ENCODE measurements around the gene ADAMTS15.

The ADAMTS15 gene

DNA sequence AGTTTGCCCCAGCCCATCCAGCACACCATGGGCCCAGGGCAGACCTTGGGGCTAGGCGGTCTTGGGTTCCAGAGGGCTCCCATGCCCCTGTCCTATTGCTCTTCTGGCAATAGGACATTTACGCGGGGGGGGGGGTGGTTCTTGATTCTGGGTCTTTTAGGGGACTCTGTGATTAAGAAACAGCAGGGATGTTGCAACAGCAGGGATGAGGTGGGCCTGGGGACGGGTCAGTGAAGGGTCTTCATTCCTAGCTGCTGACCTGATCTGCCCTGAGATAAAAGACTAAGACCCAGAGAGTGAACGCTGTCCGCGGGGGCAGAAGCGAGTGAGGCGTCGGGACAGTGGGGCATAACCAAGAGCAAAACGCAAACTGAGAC is 418 bp upstream of the ADAMTS15 start:
- CTCF ChIA-PET, result interaction anchor here (1.2 kb wide), 1 partner anchor 414 kb away, joined by 4 read pairs; no protein-coding TSS in a partner anchor
- POLR2A ChIA-PET (ENCODE audit: low non-redundant PET), result no interaction called here

DNA sequence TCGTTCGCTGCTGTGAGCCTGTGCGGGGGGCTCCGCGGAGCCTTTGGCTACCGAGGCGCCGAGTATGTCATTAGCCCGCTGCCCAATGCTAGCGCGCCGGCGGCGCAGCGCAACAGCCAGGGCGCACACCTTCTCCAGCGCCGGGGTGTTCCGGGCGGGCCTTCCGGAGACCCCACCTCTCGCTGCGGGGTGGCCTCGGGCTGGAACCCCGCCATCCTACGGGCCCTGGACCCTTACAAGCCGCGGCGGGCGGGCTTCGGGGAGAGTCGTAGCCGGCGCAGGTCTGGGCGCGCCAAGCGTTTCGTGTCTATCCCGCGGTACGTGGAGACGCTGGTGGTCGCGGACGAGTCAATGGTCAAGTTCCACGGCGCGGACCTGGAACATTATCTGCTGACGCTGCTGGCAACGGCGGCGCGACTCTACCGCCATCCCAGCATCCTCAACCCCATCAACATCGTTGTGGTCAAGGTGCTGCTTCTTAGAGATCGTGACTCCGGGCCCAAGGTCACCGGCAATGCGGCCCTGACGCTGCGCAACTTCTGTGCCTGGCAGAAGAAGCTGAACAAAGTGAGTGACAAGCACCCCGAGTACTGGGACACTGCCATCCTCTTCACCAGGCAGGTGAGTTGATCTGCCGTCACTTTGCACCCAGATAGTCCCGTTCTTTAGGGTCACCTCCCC is 1.0 kb downstream of the ADAMTS15 start:
- no peak for DNase-seq (ENCODE audit: low spot score)
- peak overlapping the region; percentile 82 for H3K27ac ChIP-seq
- ChIA-PET CTCF (no interaction called here), POLR2A (ENCODE audit: low non-redundant PET) (no interaction called here)
- TF ChIP-seq, protein P1, sequence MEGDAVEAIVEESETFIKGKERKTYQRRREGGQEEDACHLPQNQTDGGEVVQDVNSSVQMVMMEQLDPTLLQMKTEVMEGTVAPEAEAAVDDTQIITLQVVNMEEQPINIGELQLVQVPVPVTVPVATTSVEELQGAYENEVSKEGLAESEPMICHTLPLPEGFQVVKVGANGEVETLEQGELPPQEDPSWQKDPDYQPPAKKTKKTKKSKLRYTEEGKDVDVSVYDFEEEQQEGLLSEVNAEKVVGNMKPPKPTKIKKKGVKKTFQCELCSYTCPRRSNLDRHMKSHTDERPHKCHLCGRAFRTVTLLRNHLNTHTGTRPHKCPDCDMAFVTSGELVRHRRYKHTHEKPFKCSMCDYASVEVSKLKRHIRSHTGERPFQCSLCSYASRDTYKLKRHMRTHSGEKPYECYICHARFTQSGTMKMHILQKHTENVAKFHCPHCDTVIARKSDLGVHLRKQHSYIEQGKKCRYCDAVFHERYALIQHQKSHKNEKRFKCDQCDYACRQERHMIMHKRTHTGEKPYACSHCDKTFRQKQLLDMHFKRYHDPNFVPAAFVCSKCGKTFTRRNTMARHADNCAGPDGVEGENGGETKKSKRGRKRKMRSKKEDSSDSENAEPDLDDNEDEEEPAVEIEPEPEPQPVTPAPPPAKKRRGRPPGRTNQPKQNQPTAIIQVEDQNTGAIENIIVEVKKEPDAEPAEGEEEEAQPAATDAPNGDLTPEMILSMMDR (conservative IDR thresholded peaks at IDR 0.05; ENCODE audit: low read depth), result no peak

More for the DNA sequence above, 418 bp upstream of the ADAMTS15 start:
- DNase-seq (ENCODE audit: low spot score), result no peak
- TF ChIP-seq, protein P1 (conservative IDR thresholded peaks at IDR 0.05; ENCODE audit: low read depth), result no peak
- peak overlapping the region; percentile 82 for H3K27ac ChIP-seq

DNA sequence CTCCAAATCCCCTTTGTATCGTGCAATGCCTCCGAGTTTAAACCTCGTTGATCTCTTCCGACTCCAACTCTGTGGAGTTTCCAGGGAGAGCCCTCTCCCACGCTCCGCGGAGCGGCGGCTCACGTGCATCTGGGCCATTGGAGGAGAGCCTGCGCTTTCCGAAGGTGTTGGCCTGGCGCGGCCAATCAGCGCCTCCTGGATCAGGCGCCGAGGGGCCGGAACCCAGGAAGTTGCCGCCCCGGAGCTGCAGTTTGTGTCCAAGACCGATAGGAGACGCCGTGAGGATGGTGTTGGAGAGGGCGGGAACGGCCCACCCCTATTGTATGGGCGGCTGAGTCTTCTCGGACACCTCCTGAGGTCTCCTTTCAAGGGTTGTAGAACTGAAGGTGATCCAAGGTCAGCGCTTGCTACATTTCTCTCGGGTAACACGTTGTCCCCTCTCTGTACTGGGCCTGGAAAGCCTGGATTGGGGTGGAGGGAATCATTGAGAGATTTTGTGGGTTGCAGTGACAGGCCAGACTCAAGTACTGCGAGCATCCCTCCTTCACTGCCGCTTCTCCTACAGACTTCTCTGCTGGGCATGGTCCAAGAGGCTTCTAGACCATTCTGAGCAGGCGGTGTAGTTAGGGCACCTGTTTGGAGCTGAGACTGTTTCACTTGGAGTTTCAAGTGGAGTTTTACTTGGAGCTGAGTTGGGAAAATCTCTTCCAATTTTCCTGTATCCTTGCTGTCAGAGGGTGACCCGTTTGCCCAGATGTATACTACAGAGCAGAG is 1.7 kb downstream of the ADAMTS15 start:
- POLR2A ChIA-PET (ENCODE audit: low non-redundant PET), result no interaction called here
- TF ChIP-seq, protein P1 (conservative IDR thresholded peaks at IDR 0.05; ENCODE audit: low read depth), result no peak
- CTCF ChIA-PET, result interaction anchor here (1.0 kb wide), 1 partner anchor 444 kb away, joined by 4 read pairs; no protein-coding TSS in a partner anchor
- no peak overlapping the region for H3K27ac ChIP-seq
- no peak for DNase-seq (ENCODE audit: low spot score)

DNA sequence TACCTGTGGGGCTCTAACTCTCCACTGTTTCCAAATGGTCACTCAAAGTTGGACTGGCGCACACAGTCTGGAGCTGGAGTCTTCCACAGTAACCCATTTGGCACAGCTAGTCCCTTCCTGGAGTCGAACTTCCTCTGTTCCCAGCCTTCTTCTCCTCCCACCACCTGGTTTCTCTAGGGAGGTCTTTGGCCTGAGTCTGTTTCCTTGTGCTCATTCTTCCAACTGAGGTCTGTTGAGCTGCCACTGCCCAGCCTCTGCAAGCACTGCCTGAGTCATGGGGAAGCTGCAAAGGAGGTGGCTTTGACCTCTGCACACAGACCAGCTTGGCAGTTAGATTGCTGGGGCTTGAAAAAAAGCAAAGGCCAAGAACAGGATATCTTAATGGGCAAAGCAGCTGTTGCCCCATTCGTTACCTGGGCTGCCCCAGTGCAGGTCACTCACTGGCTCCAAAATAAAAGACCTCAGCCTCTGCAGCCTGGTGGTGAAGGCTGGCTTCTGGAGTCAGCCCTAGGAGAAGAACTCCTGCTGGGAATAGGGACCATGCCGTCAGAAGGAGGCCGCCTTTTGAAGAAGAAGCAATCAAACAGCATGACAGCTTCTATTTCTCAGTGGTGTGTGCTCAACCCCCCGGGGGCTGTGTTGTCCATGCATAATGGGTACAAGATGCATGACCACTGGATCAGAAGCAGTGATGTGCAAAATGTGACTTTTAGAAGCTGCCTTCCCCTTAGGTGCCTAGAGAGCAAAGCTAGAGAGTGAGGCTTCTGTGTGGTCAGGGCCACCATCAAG is 3.0 kb downstream of the ADAMTS15 start:
- TF ChIP-seq, protein P1 (conservative IDR thresholded peaks at IDR 0.05; ENCODE audit: low read depth), result no peak
- DNase-seq (ENCODE audit: low spot score), result no peak
- peak overlapping the region; percentile 7; the same call in 1 of the 2 replicates for H3K27ac ChIP-seq
- ChIA-PET CTCF (interaction anchor here (0.7 to 0.8 kb wide), 2 partner anchors 73 to 411 kb away, joined by 3 to 4 read pairs; no protein-coding TSS in a partner anchor), POLR2A (ENCODE audit: low non-redundant PET) (no interaction called here)

DNA sequence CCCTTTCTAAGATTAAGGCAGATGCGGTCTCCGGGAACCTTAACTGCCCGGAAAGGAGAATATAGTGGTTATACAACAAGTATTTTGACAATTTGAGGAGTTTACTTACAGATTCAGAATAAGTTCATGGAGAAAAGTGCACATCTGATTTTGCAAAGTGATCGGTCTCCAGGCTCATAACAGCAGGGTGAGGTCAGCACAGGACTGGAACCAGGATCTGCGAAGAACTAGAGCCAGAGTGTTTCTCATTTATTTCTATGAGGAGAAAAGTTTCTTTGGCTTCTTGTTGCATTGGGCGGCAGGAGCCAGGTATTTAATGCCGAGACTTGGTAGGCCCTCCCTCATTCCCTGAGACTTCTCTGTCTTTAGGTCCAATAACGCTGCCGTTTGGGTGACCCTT is 3.7 kb downstream of the ADAMTS15 start:
- no peak overlapping the region for H3K27ac ChIP-seq
- CTCF ChIA-PET, result no interaction called here
- no peak for DNase-seq (ENCODE audit: low spot score)
- POLR2A ChIA-PET (ENCODE audit: low non-redundant PET), result no interaction called here
- TF ChIP-seq, protein P1 (conservative IDR thresholded peaks at IDR 0.05; ENCODE audit: low read depth), result no peak

DNA sequence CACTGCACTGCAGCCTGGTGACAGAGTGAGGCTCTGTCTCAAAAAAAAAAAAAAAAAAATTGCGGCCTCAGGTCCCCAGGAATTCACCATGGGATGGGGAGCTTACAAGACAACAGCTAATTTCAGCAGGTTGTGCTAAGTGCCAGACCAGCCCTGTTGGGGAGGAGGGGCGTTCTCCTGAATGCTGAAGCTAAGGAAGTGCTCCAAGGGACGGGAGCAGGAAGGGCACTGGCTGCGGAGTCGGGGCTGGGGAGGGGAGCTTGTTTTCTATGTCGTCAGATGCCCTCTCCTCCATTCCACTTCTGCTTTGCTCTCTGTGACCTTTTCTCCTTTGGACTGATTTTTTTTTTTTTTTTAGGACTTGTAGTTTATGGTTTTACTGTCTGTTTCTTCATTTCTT is 4.5 kb downstream of the ADAMTS15 start:
- ChIA-PET CTCF (interaction anchor here (0.6 kb wide), 1 partner anchor 143 kb away, joined by 4 read pairs; no protein-coding TSS in a partner anchor), POLR2A (ENCODE audit: low non-redundant PET) (no interaction called here)
- no peak overlapping the region for H3K27ac ChIP-seq
- no peak for DNase-seq (ENCODE audit: low spot score)
- TF ChIP-seq, protein P1 (conservative IDR thresholded peaks at IDR 0.05; ENCODE audit: low read depth), result no peak
